Stimulated activated CD8-positive, alpha-beta memory T cell treated with anti-CD3 and anti-CD28 coated beads, Interleukin-4, amount 100 ng/mL, for 48 hours (primary cell): ENCODE results near the gene INPP5A.

Experiments used
- DNase-seq: peaks from one replicate; pipeline ENCODE4 v3.0.0-alpha.2; 2020

Gene INPP5A

GRCh38 chr10:132616170-132616995 lies 78.8 kb downstream of the INPP5A start:
- peak; percentile 87 for DNase-seq

GRCh38 chr10:132616996-132617736 lies 79.6 kb downstream of the INPP5A start:
- no peak for DNase-seq

- DNase-seq = no peak
Observed at GRCh38 chr10:132617737-132618052, 80.1 kb downstream of the INPP5A start.

GRCh38 chr10:132618158-132618919 lies 80.8 kb downstream of the INPP5A start:
- no peak for DNase-seq

- DNase-seq = no peak
Observed at GRCh38 chr10:132619927-132620326, 82.3 kb downstream of the INPP5A start.

GRCh38 chr10:132624061-132624846 lies 86.7 kb downstream of the INPP5A start:
- no peak for DNase-seq

- DNase-seq = no peak
Observed at GRCh38 chr10:132624847-132625471, 87.4 kb downstream of the INPP5A start.

GRCh38 chr10:132626019-132626760 lies 88.6 kb downstream of the INPP5A start:
- DNase-seq = no peak

GRCh38 chr10:132626761-132627665 lies 89.4 kb downstream of the INPP5A start:
- no peak for DNase-seq

GRCh38 chr10:132627666-132628531 lies 90.3 kb downstream of the INPP5A start:
- no peak for DNase-seq

- DNase-seq = no peak
Observed at GRCh38 chr10:132628966-132629900, 91.6 kb downstream of the INPP5A start.

GRCh38 chr10:132630156-132630555 lies 92.6 kb downstream of the INPP5A start:
- no peak for DNase-seq

- DNase-seq = no peak
Observed at GRCh38 chr10:132630666-132631337, 93.2 kb downstream of the INPP5A start.

GRCh38 chr10:132631338-132631735 lies 93.8 kb downstream of the INPP5A start:
- no peak for DNase-seq

- no peak for DNase-seq
Observed at GRCh38 chr10:132632091-132632561, 94.5 kb downstream of the INPP5A start.

GRCh38 chr10:132632851-132633684 lies 95.5 kb downstream of the INPP5A start:
- no peak for DNase-seq
